Measurements from ENCODE around the gene RTL10.
"Not testable (repeated sequence)": the region's sequence is repeated elsewhere in the genome, so short reads cannot be mapped to it uniquely, and the experiment has no call there.

RTL10 gene

GRCh38 chr22:19842393-19843106 lies 12.1 kb downstream of the RTL10 start:
- DNase-seq: no peak

GRCh38 chr22:19841641-19842392 lies 12.9 kb downstream of the RTL10 start:
- no peak for DNase-seq

GRCh38 chr22:19840955-19841640 lies 13.6 kb downstream of the RTL10 start:
- no peak for DNase-seq

GRCh38 chr22:19840059-19840458 lies 14.6 kb downstream of the RTL10 start:
- DNase-seq: no peak

GRCh38 chr22:19837915-19838314 lies 16.8 kb downstream of the RTL10 start:
- no peak for DNase-seq

- DNase-seq: no peak
Observed at GRCh38 chr22:19836512-19836911, 18.2 kb downstream of the RTL10 start.

- no peak for DNase-seq
Observed at GRCh38 chr22:19834599-19834998, 20.1 kb downstream of the RTL10 start.

- not testable (repeated sequence) for DNase-seq
Observed at GRCh38 chr22:19833327-19833726, 21.3 kb downstream of the RTL10 start.

GRCh38 chr22:19832476-19833108 lies 22.1 kb downstream of the RTL10 start:
- no peak for DNase-seq

- not testable (repeated sequence) for DNase-seq
Observed at GRCh38 chr22:19831979-19832378, 22.7 kb downstream of the RTL10 start.

- DNase-seq: no peak
Observed at GRCh38 chr22:19831016-19831415, 23.7 kb downstream of the RTL10 start.

GRCh38 chr22:19828035-19828401 lies 26.7 kb downstream of the RTL10 start:
- DNase-seq: no peak

- DNase-seq: no peak
Observed at GRCh38 chr22:19827341-19828034, 27.2 kb downstream of the RTL10 start.

GRCh38 chr22:19826619-19826950 lies 28.1 kb downstream of the RTL10 start:
- DNase-seq: no peak

- DNase-seq: no peak
Observed at GRCh38 chr22:19825904-19826618, 28.6 kb downstream of the RTL10 start.

- no peak for DNase-seq
Observed at GRCh38 chr22:19824926-19825339, 29.7 kb downstream of the RTL10 start.

- DNase-seq: no peak
Observed at GRCh38 chr22:19824212-19824925, 30.3 kb downstream of the RTL10 start.

GRCh38 chr22:19823902-19824211 lies 30.8 kb downstream of the RTL10 start:
- DNase-seq: no peak

GRCh38 chr22:19823191-19823901 lies 31.3 kb downstream of the RTL10 start:
- DNase-seq: no peak

- no peak for DNase-seq
Observed at GRCh38 chr22:19822301-19823117, 32.2 kb downstream of the RTL10 start.
